Measurements from ENCODE around the gene TRPM3. TPM values are rescaled to one million over a fixed set of nuclear protein-coding genes. Genes with fewer than 3 reads are reported as not detected.

The TRPM3 gene
- total RNA-seq, 1 experiment from 2014 or later, result not detected

- CTCF ChIA-PET, result no interaction called here
- no peak overlapping the region for H3K27ac ChIP-seq (ENCODE audit: low read length)
- no peak overlapping the region for H3K9ac ChIP-seq (ENCODE audit: low read length)
- DNase-seq (no peak), ATAC-seq (no peak)
- no peak overlapping the region for H2AFZ ChIP-seq (ENCODE audit: low read length)
- no peaks in the 10 kb centered on the region for H3K36me3 ChIP-seq (ENCODE audit: low read depth, low read length)
- no peak overlapping the region for H3K4me2 ChIP-seq (ENCODE audit: low read length)
- BruUV-seq (replicated peaks), result no TSS peak
- no peaks in the 10 kb centered on the region for H3K27me3 ChIP-seq (ENCODE audit: low read length)
- H3K9me3 ChIP-seq (ENCODE audit: low read length), result no peaks in the 10 kb centered on the region
- intact Hi-C loops (cut with micrococcal nuclease), result no loop called here
- TF ChIP-seq EZH2phosphoT487 (IDR thresholded peaks at IDR 0.05; ENCODE audit: borderline replicate concordance, low read length) (no peak), EZH2 (IDR thresholded peaks at IDR 0.05; ENCODE audit: low read length, unreplicated experiment) (no peak), CTCF (conservative IDR thresholded peaks at IDR 0.05; ENCODE audit: low read depth, low read length) (no peak)
- POLR2A ChIA-PET (ENCODE audit: unreplicated experiment), result no interaction called here
- H3F3A ChIP-seq (ENCODE audit: low read length, unreplicated experiment), result no peaks in the 10 kb centered on the region
- no peaks in the 10 kb centered on the region for H3K4me1 ChIP-seq (ENCODE audit: insufficient read depth, low read length)
- no peaks in the 10 kb centered on the region for H4K20me1 ChIP-seq (ENCODE audit: low read length)
- H3K9me2 ChIP-seq (replicated peaks; ENCODE audit: low read length), result no peaks in the 10 kb centered on the region
- no peak overlapping the region for H3K4me3 ChIP-seq (ENCODE audit: low read length)
- no peaks in the 10 kb centered on the region for H3K79me2 ChIP-seq (ENCODE audit: low read length)
Observed at GRCh38 chr9:70574151-70574837, 547.1 kb downstream of the TRPM3 start.

- no peaks in the 10 kb centered on the region for H3K9me3 ChIP-seq (ENCODE audit: low read length)
- no peak overlapping the region for H2AFZ ChIP-seq (ENCODE audit: low read length)
- no peaks in the 10 kb centered on the region for H3K27me3 ChIP-seq (ENCODE audit: low read length)
- CTCF ChIA-PET, result no interaction called here
- no peak for TF ChIP-seq EZH2phosphoT487 (IDR thresholded peaks at IDR 0.05; ENCODE audit: borderline replicate concordance, low read length)
- TF ChIP-seq CTCF (conservative IDR thresholded peaks at IDR 0.05; ENCODE audit: low read depth, low read length), result no peak
- H3F3A ChIP-seq (ENCODE audit: low read length, unreplicated experiment), result no peaks in the 10 kb centered on the region
- H3K9me2 ChIP-seq (replicated peaks; ENCODE audit: low read length), result no peaks in the 10 kb centered on the region
- H4K20me1 ChIP-seq (ENCODE audit: low read length), result no peaks in the 10 kb centered on the region
- no peaks in the 10 kb centered on the region for H3K79me2 ChIP-seq (ENCODE audit: low read length)
- no peaks in the 10 kb centered on the region for H3K4me1 ChIP-seq (ENCODE audit: insufficient read depth, low read length)
- H3K9ac ChIP-seq (ENCODE audit: low read length), result no peak overlapping the region
- intact Hi-C loops (cut with micrococcal nuclease), result no loop called here
- no peak overlapping the region for H3K27ac ChIP-seq (ENCODE audit: low read length)
- POLR2A ChIA-PET (ENCODE audit: unreplicated experiment), result no interaction called here
- no peak for ATAC-seq
- H3K4me2 ChIP-seq (ENCODE audit: low read length), result no peak overlapping the region
- no TSS peak for BruUV-seq (replicated peaks)
- no peaks in the 10 kb centered on the region for H3K36me3 ChIP-seq (ENCODE audit: low read depth, low read length)
- DNase-seq, result no peak
- H3K4me3 ChIP-seq (ENCODE audit: low read length), result no peak overlapping the region
Observed at GRCh38 chr9:70573308-70573707, 548.1 kb downstream of the TRPM3 start.

- intact Hi-C loops (cut with micrococcal nuclease), result no loop called here
- Histone ChIP-seq H4K20me1 (ENCODE audit: low read length) (no peaks in the 10 kb centered on the region), H3K27me3 (ENCODE audit: low read length) (0 out of 2 replicates have a peak, but pooled peaks cover 9% of the 10 kb centered on the region), H3K4me1 (ENCODE audit: insufficient read depth, low read length) (no peaks in the 10 kb centered on the region), H3K9ac (ENCODE audit: low read length) (no peak overlapping the region), H3F3A (ENCODE audit: low read length, unreplicated experiment) (no peaks in the 10 kb centered on the region), H2AFZ (ENCODE audit: low read length) (no peak overlapping the region), H3K4me2 (ENCODE audit: low read length) (no peak overlapping the region), H3K27ac (ENCODE audit: low read length) (no peak overlapping the region), H3K9me2 (replicated peaks; ENCODE audit: low read length) (no peaks in the 10 kb centered on the region), H3K36me3 (ENCODE audit: low read depth, low read length) (no peaks in the 10 kb centered on the region), H3K9me3 (ENCODE audit: low read length) (no peaks in the 10 kb centered on the region), H3K79me2 (ENCODE audit: low read length) (no peaks in the 10 kb centered on the region), H3K4me3 (ENCODE audit: low read length) (no peak overlapping the region)
- ChIA-PET POLR2A (ENCODE audit: unreplicated experiment) (no interaction called here), CTCF (no interaction called here)
- DNase-seq (no peak), ATAC-seq (no peak)
- no TSS peak for BruUV-seq (replicated peaks)
- TF ChIP-seq EZH2 (IDR thresholded peaks at IDR 0.05; ENCODE audit: low read length, unreplicated experiment), result no peak
- TF ChIP-seq EZH2phosphoT487 (IDR thresholded peaks at IDR 0.05; ENCODE audit: borderline replicate concordance, low read length), result no peak
- TF ChIP-seq CTCF (conservative IDR thresholded peaks at IDR 0.05; ENCODE audit: low read depth, low read length), result no peak
Observed at GRCh38 chr9:70571258-70571657, 550.2 kb downstream of the TRPM3 start.

Measured in PC-3 (cell line).